ENCODE data around the gene MYO5C.
"Not testable (repeated sequence)": the region's sequence is repeated elsewhere in the genome, so short reads cannot be mapped to it uniquely, and the experiment has no call there.

The MYO5C gene

GRCh38 chr15:52200831-52201365, 94.7 kb downstream of the MYO5C start:
- DNase-seq: no peak

GRCh38 chr15:52199271-52199670, 96.3 kb downstream of the MYO5C start:
- no peak for DNase-seq

- DNase-seq: no peak
These were observed 98.7 kb downstream of the MYO5C start for GRCh38 chr15:52196891-52197290.

- no peak for DNase-seq
These were observed 101.8 kb downstream of the MYO5C start for GRCh38 chr15:52193791-52194190.

- DNase-seq: no peak
These were observed 102.3 kb downstream of the MYO5C start for GRCh38 chr15:52193321-52193720.

GRCh38 chr15:52191207-52191606, 104.4 kb downstream of the MYO5C start, which contains the start of gene GNB5:
GNB5 (minus strand) TSS chr15:52191392; CDS start chr15:52184676, 6,716 bp downstream.
- no peak for DNase-seq

GRCh38 chr15:52186651-52187486, 108.7 kb downstream of the MYO5C start:
- no peak for DNase-seq

GRCh38 chr15:52185151-52185561, 110.4 kb downstream of the MYO5C start:
- no peak for DNase-seq

GRCh38 chr15:52184721-52185120, 110.9 kb downstream of the MYO5C start:
- no peak for DNase-seq

- DNase-seq: peak; percentile 26 to 38
These were observed 111.9 kb downstream of the MYO5C start for GRCh38 chr15:52183562-52184173.

- DNase-seq: no peak
These were observed 113.4 kb downstream of the MYO5C start for GRCh38 chr15:52181938-52182780.

- DNase-seq: no peak
These were observed 114.7 kb downstream of the MYO5C start for GRCh38 chr15:52180851-52181450.

GRCh38 chr15:52180196-52180835, 115.3 kb downstream of the MYO5C start:
- DNase-seq: peak in 1 of 2 experiments; percentile 44

- peak; percentile 87 to 91 for DNase-seq
These were observed 116.1 kb downstream of the MYO5C start for GRCh38 chr15:52179278-52180195.

- peak in 1 of 2 experiments; percentile 7 for DNase-seq
These were observed 116.8 kb downstream of the MYO5C start for GRCh38 chr15:52178765-52179164.

- no peak for DNase-seq
These were observed 122.7 kb downstream of the MYO5C start for GRCh38 chr15:52172869-52173268.

GRCh38 chr15:52171807-52172206, 123.8 kb downstream of the MYO5C start:
- no peak for DNase-seq

- no peak for DNase-seq
These were observed 124.2 kb downstream of the MYO5C start for GRCh38 chr15:52171386-52171785.

- not testable (repeated sequence) for DNase-seq
These were observed 125.4 kb downstream of the MYO5C start for GRCh38 chr15:52170199-52170598.

GRCh38 chr15:52165494-52166131, 130.0 kb downstream of the MYO5C start:
- not testable (repeated sequence) for DNase-seq

Measured in activated CD4-positive, alpha-beta T cell treated with anti-CD3 and anti-CD28 coated beads, Interleukin-2, amount 50 U/mL, for 48 hours (primary cell).